Vagina (tissue), 2 donors: Measurements from ENCODE around the gene ACBD3. TPM values are rescaled to one million over a fixed set of nuclear protein-coding genes. Genes with fewer than 3 reads are reported as not detected.

Experiments
- DNase-seq, 2 donors: peaks; one replicate each; pipeline ENCODE4 v3.0.0-alpha.2; 2017; ENCODE audit errors: extremely low spot score in 2 of 2
- H3K27ac ChIP-seq: fragments of 200-600 bp; sonication (generic); one replicate; pipeline ENCODE4 v1.5.1; 2019
- H3K27me3 ChIP-seq: fragments of 200-600 bp; sonication (generic); one replicate; pipeline ENCODE4 v1.5.1; 2019
- H3K36me3 ChIP-seq, 2 donors: fragments of 200-600 bp; sonication (generic); one replicate each; pipeline ENCODE4 v1.5.1; 2017 to 2019
- H3K4me1 ChIP-seq: fragments of 200-600 bp; sonication (generic); one replicate; pipeline ENCODE4 v1.5.1; 2019
- H3K4me3 ChIP-seq, 2 donors: fragments of 200-600 bp; sonication (generic); 1 replicate in 1 of 2; 2 replicates in 1 of 2; pipeline ENCODE4 v1.5.1; 2016 to 2019
- H3K9me3 ChIP-seq: fragments of 200-600 bp; sonication (generic); one replicate; pipeline ENCODE4 v1.5.1; 2019
- POLR2A ChIP-seq, 2 donors: fragments of 450-650 bp; IDR thresholded peaks; one replicate each; pipeline ENCODE4 v1.6.1; 2017; ENCODE audit warnings: antibody characterized with exemption in 2 of 2, mild to moderate bottlenecking in 2 of 2, moderate library complexity in 2 of 2
- POLR2AphosphoS5 ChIP-seq, 2 donors: sonication (generic); formaldehyde crosslinking; IDR thresholded peaks; one replicate each; pipeline ENCODE4 v1.9.0; 2017; ENCODE audit warnings: antibody characterized with exemption in 2 of 2, mild to moderate bottlenecking in 2 of 2, low read depth in 1 of 2; ENCODE audit not compliant: insufficient read depth in 1 of 2
- intact Hi-C: fragments of 100-400 bp; cut with DNase I; formaldehyde crosslinking; loops from one replicate; pipeline ENCODE4 v1.15.1; 2023
- total RNA-seq: library from RNA; depleted of rRNA; stranded (reverse); fragments of >200 nt; gene quantifications from one replicate; pipeline ENCODE4 v1.2.3, GENCODE V29; 2016
- TF ChIP-seq, protein P1 (sequence below), 3 experiments: fragments of 450-650 bp in 2 of 3; fragments of 200-600 bp in 1 of 3; sonication (generic) in 1 of 3; IDR thresholded peaks; one replicate each; pipeline ENCODE4 v1.5.1; 2017 to 2019; ENCODE audit warnings: antibody characterized with exemption in 3 of 3, mild to moderate bottlenecking in 2 of 3, moderate library complexity in 2 of 3

ACBD3 gene
- total RNA-seq, 1 donor from 2014 or later, result 38.1 TPM

- no peak overlapping the region for H3K4me3 ChIP-seq
- H3K4me1 ChIP-seq, result no peaks in the 10 kb centered on the region
- DNase-seq, result no peak
- no peaks in the 10 kb centered on the region for H3K36me3 ChIP-seq
- no peaks in the 10 kb centered on the region for H3K27me3 ChIP-seq
- H3K27ac ChIP-seq, result no peak overlapping the region
- intact Hi-C loops, result no loop called here
- no peaks in the 10 kb centered on the region for H3K9me3 ChIP-seq
- TF ChIP-seq POLR2AphosphoS5 (IDR thresholded peaks at IDR 0.05; ENCODE audit: insufficient read depth in 1 of 2, low read depth in 1 of 2) (no peak), POLR2A (IDR thresholded peaks at IDR 0.05) (no peak)
- TF ChIP-seq, protein P1, sequence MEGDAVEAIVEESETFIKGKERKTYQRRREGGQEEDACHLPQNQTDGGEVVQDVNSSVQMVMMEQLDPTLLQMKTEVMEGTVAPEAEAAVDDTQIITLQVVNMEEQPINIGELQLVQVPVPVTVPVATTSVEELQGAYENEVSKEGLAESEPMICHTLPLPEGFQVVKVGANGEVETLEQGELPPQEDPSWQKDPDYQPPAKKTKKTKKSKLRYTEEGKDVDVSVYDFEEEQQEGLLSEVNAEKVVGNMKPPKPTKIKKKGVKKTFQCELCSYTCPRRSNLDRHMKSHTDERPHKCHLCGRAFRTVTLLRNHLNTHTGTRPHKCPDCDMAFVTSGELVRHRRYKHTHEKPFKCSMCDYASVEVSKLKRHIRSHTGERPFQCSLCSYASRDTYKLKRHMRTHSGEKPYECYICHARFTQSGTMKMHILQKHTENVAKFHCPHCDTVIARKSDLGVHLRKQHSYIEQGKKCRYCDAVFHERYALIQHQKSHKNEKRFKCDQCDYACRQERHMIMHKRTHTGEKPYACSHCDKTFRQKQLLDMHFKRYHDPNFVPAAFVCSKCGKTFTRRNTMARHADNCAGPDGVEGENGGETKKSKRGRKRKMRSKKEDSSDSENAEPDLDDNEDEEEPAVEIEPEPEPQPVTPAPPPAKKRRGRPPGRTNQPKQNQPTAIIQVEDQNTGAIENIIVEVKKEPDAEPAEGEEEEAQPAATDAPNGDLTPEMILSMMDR (IDR thresholded peaks at IDR 0.05), result no peak
Observed at GRCh38 chr1:226215239-226215638, 28.7 kb upstream of the ACBD3 start.

- Histone ChIP-seq H3K36me3 (no peaks in the 10 kb centered on the region), H3K9me3 (no peaks in the 10 kb centered on the region), H3K27me3 (no peaks in the 10 kb centered on the region), H3K27ac (no peak overlapping the region), H3K4me1 (no peaks in the 10 kb centered on the region), H3K4me3 (no peak overlapping the region)
- no peak for TF ChIP-seq POLR2A (IDR thresholded peaks at IDR 0.05)
- TF ChIP-seq, protein P1 (IDR thresholded peaks at IDR 0.05), result no peak
- TF ChIP-seq POLR2AphosphoS5 (IDR thresholded peaks at IDR 0.05; ENCODE audit: insufficient read depth in 1 of 2, low read depth in 1 of 2), result no peak
- no peak for DNase-seq
- intact Hi-C loops, result no loop called here
Observed at GRCh38 chr1:226212545-226212944, 26.0 kb upstream of the ACBD3 start.

GRCh38 chr1:226211181-226211821 lies 24.8 kb upstream of the ACBD3 start:
- TF ChIP-seq POLR2AphosphoS5 (IDR thresholded peaks at IDR 0.05; ENCODE audit: insufficient read depth in 1 of 2, low read depth in 1 of 2) (no peak), POLR2A (IDR thresholded peaks at IDR 0.05) (no peak)
- TF ChIP-seq, protein P1 (IDR thresholded peaks at IDR 0.05), result no peak
- no peaks in the 10 kb centered on the region for H3K9me3 ChIP-seq
- no peaks in the 10 kb centered on the region for H3K27me3 ChIP-seq
- no peak for DNase-seq
- no peaks in the 10 kb centered on the region for H3K4me1 ChIP-seq
- intact Hi-C loops, result no loop called here
- H3K27ac ChIP-seq, result no peak overlapping the region
- no peaks in the 10 kb centered on the region for H3K36me3 ChIP-seq
- H3K4me3 ChIP-seq, result no peak overlapping the region

DNA sequence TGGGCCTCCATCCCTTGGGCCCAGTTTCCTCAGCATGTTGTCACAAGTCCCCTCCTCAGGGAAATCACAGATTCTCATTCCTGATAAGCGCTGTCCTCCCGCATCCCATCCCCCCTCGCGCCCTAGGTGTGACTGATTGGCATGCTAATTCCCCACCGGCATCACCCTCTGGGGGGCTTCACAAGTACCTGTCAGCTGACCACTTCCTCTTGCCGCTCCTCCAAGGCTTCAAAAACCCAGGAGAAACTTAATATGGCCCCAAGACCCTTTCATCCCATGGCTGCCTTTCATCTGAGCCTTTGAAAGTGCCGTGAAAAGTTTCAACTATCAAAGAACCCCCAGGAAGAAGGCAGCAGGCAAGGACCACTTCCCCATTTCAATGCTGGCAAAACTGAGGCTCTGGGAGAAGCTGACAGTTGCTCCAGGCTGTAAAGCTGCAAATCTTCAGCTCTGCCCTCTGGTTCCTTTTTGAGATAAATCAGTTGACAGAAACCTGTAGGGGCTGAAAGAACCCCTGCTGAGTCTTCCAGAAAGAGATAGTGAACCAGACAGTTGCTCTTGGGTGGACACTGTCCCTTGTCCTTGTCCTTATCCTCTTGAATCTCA lies 24.1 kb upstream of the ACBD3 start:
- H3K27me3 ChIP-seq, result no peaks in the 10 kb centered on the region
- no peaks in the 10 kb centered on the region for H3K36me3 ChIP-seq
- H3K4me3 ChIP-seq, result no peak overlapping the region
- no peaks in the 10 kb centered on the region for H3K9me3 ChIP-seq
- no peak for DNase-seq
- H3K4me1 ChIP-seq, result no peaks in the 10 kb centered on the region
- intact Hi-C loops, result no loop called here
- no peak overlapping the region for H3K27ac ChIP-seq
- TF ChIP-seq, protein P1 (IDR thresholded peaks at IDR 0.05), result no peak
- TF ChIP-seq POLR2AphosphoS5 (IDR thresholded peaks at IDR 0.05; ENCODE audit: insufficient read depth in 1 of 2, low read depth in 1 of 2) (no peak), POLR2A (IDR thresholded peaks at IDR 0.05) (no peak)
